Measurements from ENCODE around the gene MYO16.
"Not testable (repeated sequence)": the region's sequence is repeated elsewhere in the genome, so short reads cannot be mapped to it uniquely, and the experiment has no call there.

Gene MYO16

DNA sequence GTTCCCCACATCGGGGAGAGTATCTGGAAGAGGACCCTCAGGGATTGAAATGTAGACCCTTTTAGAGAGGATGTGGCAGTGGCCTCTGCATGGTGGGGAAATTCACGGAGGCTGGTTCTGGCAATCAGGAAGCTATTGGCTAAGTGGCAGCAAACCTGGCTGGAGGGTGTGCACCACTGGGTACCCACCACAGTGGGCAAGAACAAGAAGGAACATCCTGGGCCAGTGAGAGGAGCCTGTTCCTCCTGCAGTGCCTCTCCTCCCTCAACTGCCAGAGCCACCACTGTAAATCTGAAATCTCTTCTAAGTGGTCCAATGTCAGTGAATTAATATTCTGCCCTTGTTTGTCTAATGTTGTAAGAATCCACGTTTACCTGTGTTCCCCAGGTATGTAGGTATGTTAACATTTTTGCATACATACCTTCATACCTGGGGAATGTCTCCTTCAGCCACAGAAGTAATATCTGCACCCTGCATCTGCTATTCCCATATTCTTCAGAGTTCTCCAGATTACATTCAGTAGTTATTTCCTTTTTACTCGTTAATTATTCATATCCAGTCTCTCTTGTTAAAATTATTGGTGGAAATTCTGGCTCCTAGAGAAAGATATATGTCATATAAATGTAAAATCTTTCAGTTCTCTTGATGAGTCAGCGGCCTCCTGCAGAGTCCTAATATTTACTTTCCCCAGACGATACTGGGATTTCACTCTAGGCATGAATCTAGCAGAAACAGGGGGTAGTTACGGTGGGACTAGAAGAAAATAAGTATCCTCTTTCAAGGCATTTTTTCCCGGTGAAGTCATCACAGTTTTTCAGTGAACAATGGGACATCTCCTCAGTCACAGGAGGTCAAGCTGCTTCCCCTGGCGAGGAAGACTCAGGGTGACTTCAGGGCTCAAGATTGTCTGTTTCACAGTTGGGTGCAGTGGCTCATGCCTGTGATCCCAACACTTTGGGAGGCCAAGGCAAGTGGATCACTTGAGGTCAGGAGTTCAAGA lies 148.3 kb downstream of the MYO16 start:
- H3K27ac ChIP-seq, result no peak overlapping the region
- TF ChIP-seq CTCF (conservative IDR thresholded peaks at IDR 0.05), result no peak
- no peak for TF ChIP-seq ZFX (IDR thresholded peaks at IDR 0.05)

GRCh38 chr13:108779308-108779707 lies 149.9 kb downstream of the MYO16 start:
- no peak overlapping the region for H3K27ac ChIP-seq
- no peak for TF ChIP-seq ZFX (IDR thresholded peaks at IDR 0.05)
- TF ChIP-seq CTCF (conservative IDR thresholded peaks at IDR 0.05), result no peak

GRCh38 chr13:108780706-108781105 lies 151.3 kb downstream of the MYO16 start:
- TF ChIP-seq CTCF (conservative IDR thresholded peaks at IDR 0.05) (no peak), ZFX (IDR thresholded peaks at IDR 0.05) (no peak)
- H3K27ac ChIP-seq, result no peak overlapping the region

DNA sequence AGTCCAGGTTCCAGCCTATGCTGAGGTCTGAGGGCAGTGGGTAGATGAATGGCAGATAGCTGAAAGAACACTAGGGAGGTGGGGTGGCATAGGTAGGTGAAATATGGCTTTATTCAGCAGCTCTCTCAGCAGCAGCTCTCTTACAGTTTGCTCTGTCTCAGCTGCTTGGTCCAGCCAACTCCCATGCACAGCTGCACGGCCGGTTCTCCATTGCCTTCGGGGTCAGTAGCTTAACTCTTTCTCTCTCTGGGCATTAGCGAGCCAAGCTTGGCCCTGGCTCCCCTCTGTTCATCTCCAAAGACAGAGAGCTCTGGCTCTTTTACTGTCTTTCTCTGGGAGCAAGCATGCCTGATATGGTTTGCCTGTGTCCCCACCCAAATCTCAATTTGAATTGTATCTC lies 151.9 kb downstream of the MYO16 start:
- TF ChIP-seq ZFX (IDR thresholded peaks at IDR 0.05) (no peak), CTCF (conservative IDR thresholded peaks at IDR 0.05) (no peak)
- H3K27ac ChIP-seq, result no peak overlapping the region

DNA sequence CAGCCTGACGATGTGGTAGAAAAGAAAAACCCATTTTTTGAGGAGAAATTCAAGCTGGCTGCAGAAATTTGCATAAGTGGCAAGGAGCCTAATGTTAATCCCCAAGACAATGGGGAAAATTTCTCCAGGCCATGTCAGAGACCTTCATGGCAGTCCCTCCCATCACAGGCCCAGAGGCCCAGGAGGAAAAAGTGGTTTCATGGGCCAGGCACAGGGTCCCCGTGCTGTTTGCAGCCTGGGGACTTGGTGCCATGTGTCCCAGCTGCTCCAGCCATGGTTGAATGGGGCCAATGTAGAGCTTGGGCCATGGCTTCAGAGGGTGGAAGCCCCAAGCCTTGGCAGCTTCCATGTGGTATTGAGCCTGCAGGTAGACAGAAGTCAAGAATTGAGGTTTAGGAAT lies 153.1 kb downstream of the MYO16 start:
- H3K27ac ChIP-seq, result not testable (repeated sequence)

GRCh38 chr13:108785844-108786243 lies 156.4 kb downstream of the MYO16 start:
- no peak overlapping the region for H3K27ac ChIP-seq
- TF ChIP-seq ZFX (IDR thresholded peaks at IDR 0.05), result no peak
- TF ChIP-seq CTCF (conservative IDR thresholded peaks at IDR 0.05), result no peak

DNA sequence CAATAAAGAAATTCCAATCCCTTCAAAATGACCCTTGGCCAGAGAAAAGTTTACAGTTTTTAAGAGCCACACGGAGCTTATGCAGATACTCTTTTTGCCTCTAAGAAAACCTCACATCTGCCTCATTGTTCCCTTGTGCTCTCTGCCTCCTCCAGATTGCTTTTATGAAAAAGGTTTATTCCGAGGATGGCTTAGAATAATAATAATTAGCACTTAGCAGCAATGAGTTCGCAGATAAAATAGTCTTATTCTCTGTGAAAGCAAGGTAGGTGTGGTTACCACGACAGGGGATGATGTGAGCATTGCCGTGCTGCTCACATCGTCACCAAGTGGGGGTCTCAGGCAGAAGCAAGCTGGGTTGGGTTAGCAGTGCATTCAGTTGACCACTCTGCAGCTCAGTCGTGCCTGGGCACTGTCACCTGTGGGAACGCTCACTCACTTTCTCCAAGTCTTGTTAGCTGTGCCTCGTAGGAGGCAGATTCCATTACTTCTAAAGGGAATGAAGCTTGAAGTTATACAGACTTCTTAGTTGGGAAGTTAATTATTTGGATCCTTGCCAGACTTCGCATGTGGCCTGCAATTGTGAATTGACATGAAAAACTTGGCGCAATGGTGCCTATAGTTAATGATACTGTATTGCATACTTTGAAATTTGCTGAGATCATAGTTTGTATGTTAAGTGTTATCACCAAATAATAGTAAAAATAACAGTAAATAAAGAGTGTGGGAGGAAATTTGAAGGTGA lies 157.2 kb downstream of the MYO16 start:
- H3K27ac ChIP-seq, result no peak overlapping the region
- TF ChIP-seq ZFX (IDR thresholded peaks at IDR 0.05), result no peak
- TF ChIP-seq CTCF (conservative IDR thresholded peaks at IDR 0.05), result no peak

All from C4-2B (cell line).